OCI-LY1 (cell line): ENCODE measurements around the gene TGFBRAP1.

Experiments
- H2AFZ ChIP-seq: fragments of 200-600 bp; sonication (generic), shearing (Covaris generic); 2 replicates; pipeline ENCODE4 v1.6.0; 2014; ENCODE audit warnings: antibody characterized with exemption, mild to moderate bottlenecking, low read length
- H3F3A ChIP-seq: fragments of 200-600 bp; sonication (generic), shearing (Covaris generic); 2 replicates; pipeline ENCODE4 v1.6.0; 2014; ENCODE audit warnings: mild to moderate bottlenecking, antibody characterized with exemption, low read length, moderate library complexity; ENCODE audit not compliant: insufficient read depth
- H3K27ac ChIP-seq: fragments of 200-600 bp; sonication (generic); 2 replicates; pipeline ENCODE4 v1.5.1; 2014; ENCODE audit warnings: low read length, mixed run types, mild to moderate bottlenecking, low read depth; ENCODE audit not compliant: poor library complexity, severe bottlenecking
- H3K27me3 ChIP-seq: fragments of 200-600 bp; sonication (generic); 2 replicates; pipeline ENCODE4 v1.6.0; 2014; ENCODE audit warnings: antibody characterized with exemption, mild to moderate bottlenecking, low read length, moderate library complexity; ENCODE audit not compliant: insufficient read depth
- H3K36me3 ChIP-seq: fragments of 200-600 bp; sonication (generic); 2 replicates; pipeline ENCODE4 v1.6.1; 2014; ENCODE audit warnings: mild to moderate bottlenecking, antibody characterized with exemption, low read length, moderate library complexity, mixed read lengths; ENCODE audit not compliant: insufficient read depth
- H3K4me1 ChIP-seq: fragments of 200-600 bp; sonication (generic); 2 replicates; pipeline ENCODE4 v1.5.1; 2014; ENCODE audit warnings: mild to moderate bottlenecking, low read length, moderate library complexity; ENCODE audit not compliant: insufficient read depth, severe bottlenecking
- H3K4me2 ChIP-seq: fragments of 200-600 bp; sonication (generic), shearing (Covaris generic); 2 replicates; pipeline ENCODE4 v1.6.1; 2014; ENCODE audit warnings: low read length
- H3K4me3 ChIP-seq: fragments of 200-600 bp; sonication (generic); 2 replicates; pipeline ENCODE4 v1.5.1; 2014; ENCODE audit warnings: low read length, low read depth, mild to moderate bottlenecking, mixed read lengths; ENCODE audit not compliant: poor library complexity, severe bottlenecking
- H3K79me2 ChIP-seq: fragments of 200-600 bp; shearing (Covaris generic); 2 replicates; pipeline ENCODE4 v1.6.1; 2016; ENCODE audit warnings: mixed run types, low read length, mixed read lengths; ENCODE audit not compliant: insufficient read depth
- H3K9ac ChIP-seq: fragments of 200-600 bp; sonication (generic), shearing (Covaris generic); 2 replicates; pipeline ENCODE4 v1.6.1; 2014; ENCODE audit warnings: mild to moderate bottlenecking, low read length, mixed read lengths
- H3K9me2 ChIP-seq: fragments of 200-600 bp; sonication (generic), shearing (Covaris generic); 2 replicates; pipeline ENCODE4 v1.6.1; 2014; ENCODE audit warnings: low read depth, mild to moderate bottlenecking, low read length, mixed read lengths
- H3K9me3 ChIP-seq: fragments of 200-600 bp; shearing (Covaris generic); 2 replicates; pipeline ENCODE4 v1.6.1; 2014; ENCODE audit warnings: low read length, mixed read lengths
- H4K20me1 ChIP-seq: fragments of 200-600 bp; sonication (generic), shearing (Covaris generic); 2 replicates; pipeline ENCODE4 v1.6.0; 2016; ENCODE audit warnings: mild to moderate bottlenecking, low read length; ENCODE audit not compliant: insufficient read depth
- EZH2 ChIP-seq: fragments of 200-600 bp; sonication (generic), shearing (Covaris generic); IDR thresholded peaks from 2 replicates; pipeline ENCODE4 v1.8.0; 2017; ENCODE audit warnings: borderline replicate concordance, mixed run types, mild to moderate bottlenecking, antibody characterized with exemption, low read length, moderate library complexity, mixed read lengths
- TF ChIP-seq, protein P1 (sequence below): fragments of 200-600 bp; sonication (generic), shearing (Covaris generic); IDR thresholded peaks from 2 replicates; pipeline ENCODE4 v1.5.1; 2017; ENCODE audit warnings: mild to moderate bottlenecking, antibody characterized with exemption, low read length, moderate library complexity, mixed read lengths

TGFBRAP1 gene

DNA sequence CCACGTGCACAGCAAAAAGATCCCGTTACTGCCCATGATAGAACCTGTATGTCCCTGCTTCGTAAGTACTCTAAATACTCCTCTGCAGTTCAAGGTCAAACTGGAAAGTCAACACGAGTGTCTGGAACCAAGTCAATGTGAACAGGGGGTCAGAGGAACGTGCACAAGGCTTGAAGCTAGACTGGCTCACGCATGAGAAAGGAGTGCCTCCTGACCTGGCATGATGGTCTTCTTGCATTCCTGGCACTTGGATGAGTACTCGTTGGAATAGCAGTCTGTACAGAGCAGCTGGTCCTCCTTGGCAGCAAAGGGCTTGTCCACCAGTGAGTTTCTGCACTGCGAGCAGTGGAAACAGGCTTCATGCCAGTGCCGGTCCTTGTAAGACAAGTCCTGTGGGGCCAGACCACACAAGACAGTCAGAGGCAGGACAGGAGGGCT lies 43.8 kb upstream of the TGFBRAP1 start:
- no peak overlapping the region for H3K4me3 ChIP-seq
- no peaks in the 10 kb centered on the region for H3F3A ChIP-seq
- no peaks in the 10 kb centered on the region for H3K79me2 ChIP-seq
- no peak overlapping the region for H3K27ac ChIP-seq
- H4K20me1 ChIP-seq, result no peaks in the 10 kb centered on the region
- H3K9me3 ChIP-seq, result no peaks in the 10 kb centered on the region
- no peak overlapping the region for H3K9ac ChIP-seq
- no peaks in the 10 kb centered on the region for H3K36me3 ChIP-seq
- 0 out of 2 replicates have a peak, but pooled peaks cover 10% of the 10 kb centered on the region for H3K27me3 ChIP-seq
- H3K9me2 ChIP-seq, result no peaks in the 10 kb centered on the region
- H2AFZ ChIP-seq, result no peak overlapping the region
- TF ChIP-seq, protein P1, sequence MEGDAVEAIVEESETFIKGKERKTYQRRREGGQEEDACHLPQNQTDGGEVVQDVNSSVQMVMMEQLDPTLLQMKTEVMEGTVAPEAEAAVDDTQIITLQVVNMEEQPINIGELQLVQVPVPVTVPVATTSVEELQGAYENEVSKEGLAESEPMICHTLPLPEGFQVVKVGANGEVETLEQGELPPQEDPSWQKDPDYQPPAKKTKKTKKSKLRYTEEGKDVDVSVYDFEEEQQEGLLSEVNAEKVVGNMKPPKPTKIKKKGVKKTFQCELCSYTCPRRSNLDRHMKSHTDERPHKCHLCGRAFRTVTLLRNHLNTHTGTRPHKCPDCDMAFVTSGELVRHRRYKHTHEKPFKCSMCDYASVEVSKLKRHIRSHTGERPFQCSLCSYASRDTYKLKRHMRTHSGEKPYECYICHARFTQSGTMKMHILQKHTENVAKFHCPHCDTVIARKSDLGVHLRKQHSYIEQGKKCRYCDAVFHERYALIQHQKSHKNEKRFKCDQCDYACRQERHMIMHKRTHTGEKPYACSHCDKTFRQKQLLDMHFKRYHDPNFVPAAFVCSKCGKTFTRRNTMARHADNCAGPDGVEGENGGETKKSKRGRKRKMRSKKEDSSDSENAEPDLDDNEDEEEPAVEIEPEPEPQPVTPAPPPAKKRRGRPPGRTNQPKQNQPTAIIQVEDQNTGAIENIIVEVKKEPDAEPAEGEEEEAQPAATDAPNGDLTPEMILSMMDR, result no peak
- TF ChIP-seq EZH2, result no peak
- H3K4me2 ChIP-seq, result no peak overlapping the region
- H3K4me1 ChIP-seq, result peaks cover 4% of the 10 kb centered on the region

DNA sequence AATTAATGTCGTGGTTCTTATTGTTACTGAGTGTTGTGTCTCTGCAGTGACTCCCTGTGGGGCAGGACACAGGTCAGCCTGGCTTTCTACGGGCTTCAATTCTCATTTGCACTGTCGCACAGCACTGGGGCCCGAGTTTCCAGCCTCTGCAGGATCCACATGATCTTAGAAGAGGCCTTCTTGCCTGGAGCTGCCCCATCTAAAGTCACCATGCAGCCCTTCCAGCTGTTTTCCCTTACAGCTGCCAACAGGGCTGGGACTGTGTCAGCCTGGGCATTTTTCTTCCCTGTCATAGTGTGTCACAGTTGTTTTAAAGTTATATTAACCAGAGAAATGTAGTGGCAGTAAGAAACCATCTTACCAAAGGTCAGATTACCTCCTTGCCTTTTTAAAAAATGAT lies 42.3 kb upstream of the TGFBRAP1 start:
- H4K20me1 ChIP-seq, result no peaks in the 10 kb centered on the region
- no peak overlapping the region for H3K9ac ChIP-seq
- no peaks in the 10 kb centered on the region for H3K9me2 ChIP-seq
- 0 out of 2 replicates have a peak, but pooled peaks cover 10% of the 10 kb centered on the region for H3K27me3 ChIP-seq
- no peak for TF ChIP-seq EZH2
- TF ChIP-seq, protein P1, result no peak
- no peak overlapping the region for H3K27ac ChIP-seq
- H3K36me3 ChIP-seq, result no peaks in the 10 kb centered on the region
- no peaks in the 10 kb centered on the region for H3F3A ChIP-seq
- H3K4me3 ChIP-seq, result no peak overlapping the region
- H3K4me2 ChIP-seq, result no peak overlapping the region
- H3K4me1 ChIP-seq, result peaks cover 4% of the 10 kb centered on the region
- H3K9me3 ChIP-seq, result no peaks in the 10 kb centered on the region
- H2AFZ ChIP-seq, result no peak overlapping the region
- H3K79me2 ChIP-seq, result no peaks in the 10 kb centered on the region

DNA sequence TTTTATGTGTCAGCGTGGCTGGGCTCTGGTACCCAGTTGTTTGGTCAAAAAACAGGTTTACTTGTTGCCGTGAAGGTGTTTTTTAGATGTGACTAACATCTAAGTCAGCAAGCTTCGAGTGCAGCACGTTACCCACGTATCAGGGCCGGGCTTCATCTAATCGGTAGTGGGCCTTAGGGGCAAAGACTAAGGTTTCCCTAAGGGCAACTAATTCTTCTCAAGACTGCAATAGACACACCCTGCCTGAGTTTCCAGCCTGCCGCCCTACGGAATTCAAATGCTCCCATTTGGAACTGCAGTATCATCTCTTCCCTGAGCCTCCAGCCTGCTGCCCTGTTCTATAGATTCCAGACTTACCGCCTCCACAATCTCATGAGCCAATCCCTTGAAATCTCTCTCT lies 41.6 kb upstream of the TGFBRAP1 start:
- peaks cover 4% of the 10 kb centered on the region for H3K4me1 ChIP-seq
- no peak overlapping the region for H2AFZ ChIP-seq
- H4K20me1 ChIP-seq, result no peaks in the 10 kb centered on the region
- H3K9ac ChIP-seq, result no peak overlapping the region
- no peak for TF ChIP-seq EZH2
- TF ChIP-seq, protein P1, result no peak
- 0 out of 2 replicates have a peak, but pooled peaks cover 7% of the 10 kb centered on the region for H3K27me3 ChIP-seq
- no peaks in the 10 kb centered on the region for H3K9me3 ChIP-seq
- no peak overlapping the region for H3K4me3 ChIP-seq
- no peak overlapping the region for H3K27ac ChIP-seq
- no peaks in the 10 kb centered on the region for H3K9me2 ChIP-seq
- H3F3A ChIP-seq, result no peaks in the 10 kb centered on the region
- no peak overlapping the region for H3K4me2 ChIP-seq
- H3K36me3 ChIP-seq, result no peaks in the 10 kb centered on the region
- H3K79me2 ChIP-seq, result no peaks in the 10 kb centered on the region
